Uterus (tissue), 2 donors: Measurements from ENCODE around the gene SHISAL1.

Source experiments
- POLR2A ChIP-seq, 2 donors: fragments of 450-650 bp; IDR thresholded peaks; one replicate each; pipeline ENCODE4 v1.6.1; 2016; ENCODE audit warnings: antibody characterized with exemption in 2 of 2, mild to moderate bottlenecking in 1 of 2, moderate library complexity in 1 of 2
- TF ChIP-seq, protein P1 (sequence below), 4 experiments: fragments of 200-600 bp in 2 of 4; fragments of 450-650 bp in 2 of 4; sonication (generic) in 2 of 4; IDR thresholded peaks; one replicate each; pipeline ENCODE4 v1.5.1; 2016 to 2019; ENCODE audit warnings: antibody characterized with exemption in 4 of 4, mild to moderate bottlenecking in 2 of 4, moderate library complexity in 1 of 4

DNA sequence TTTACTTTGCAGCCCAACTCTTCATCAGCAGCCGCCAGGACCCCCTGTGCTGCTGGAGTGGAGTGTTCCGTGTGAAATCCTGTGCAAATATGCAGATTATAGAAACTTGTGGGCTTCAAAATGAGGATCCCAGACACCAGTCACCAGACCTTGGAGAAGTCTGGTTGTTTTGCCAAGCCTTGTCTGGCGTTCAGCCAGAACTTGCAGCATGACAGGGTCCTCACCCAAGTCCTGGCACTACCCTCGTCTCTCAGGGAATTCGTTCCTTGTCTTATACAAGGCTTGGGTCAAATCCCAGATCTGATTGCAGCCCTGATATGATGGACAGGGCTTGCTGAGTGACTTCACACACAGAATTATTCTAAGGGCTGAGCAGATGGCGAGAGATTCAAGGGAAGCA is 18.9 kb downstream of the SHISAL1 start:
- TF ChIP-seq, protein P1, sequence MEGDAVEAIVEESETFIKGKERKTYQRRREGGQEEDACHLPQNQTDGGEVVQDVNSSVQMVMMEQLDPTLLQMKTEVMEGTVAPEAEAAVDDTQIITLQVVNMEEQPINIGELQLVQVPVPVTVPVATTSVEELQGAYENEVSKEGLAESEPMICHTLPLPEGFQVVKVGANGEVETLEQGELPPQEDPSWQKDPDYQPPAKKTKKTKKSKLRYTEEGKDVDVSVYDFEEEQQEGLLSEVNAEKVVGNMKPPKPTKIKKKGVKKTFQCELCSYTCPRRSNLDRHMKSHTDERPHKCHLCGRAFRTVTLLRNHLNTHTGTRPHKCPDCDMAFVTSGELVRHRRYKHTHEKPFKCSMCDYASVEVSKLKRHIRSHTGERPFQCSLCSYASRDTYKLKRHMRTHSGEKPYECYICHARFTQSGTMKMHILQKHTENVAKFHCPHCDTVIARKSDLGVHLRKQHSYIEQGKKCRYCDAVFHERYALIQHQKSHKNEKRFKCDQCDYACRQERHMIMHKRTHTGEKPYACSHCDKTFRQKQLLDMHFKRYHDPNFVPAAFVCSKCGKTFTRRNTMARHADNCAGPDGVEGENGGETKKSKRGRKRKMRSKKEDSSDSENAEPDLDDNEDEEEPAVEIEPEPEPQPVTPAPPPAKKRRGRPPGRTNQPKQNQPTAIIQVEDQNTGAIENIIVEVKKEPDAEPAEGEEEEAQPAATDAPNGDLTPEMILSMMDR (IDR thresholded peaks at IDR 0.05): no peak
- no peak for TF ChIP-seq POLR2A (IDR thresholded peaks at IDR 0.05)
